Pulmonary artery endothelial cell (primary cell): ENCODE results near the gene POLG. TPM values are rescaled to one million over a fixed set of nuclear protein-coding genes. Genes with fewer than 3 reads are reported as not detected.

ENCODE experiments used
- DNase-seq: peaks from one replicate; pipeline ENCODE4 v3.0.0-alpha.2; 2011; ENCODE audit warnings: low read depth, low spot score
- total RNA-seq: library from RNA; depleted of rRNA; stranded (reverse); fragments of >200 nt; gene quantifications from 2 replicates; pipeline ENCODE4 v1.2.3, GENCODE V29; 2014

The POLG gene
- total RNA-seq, 1 donor from 2014 or later: 82.8 TPM

DNA sequence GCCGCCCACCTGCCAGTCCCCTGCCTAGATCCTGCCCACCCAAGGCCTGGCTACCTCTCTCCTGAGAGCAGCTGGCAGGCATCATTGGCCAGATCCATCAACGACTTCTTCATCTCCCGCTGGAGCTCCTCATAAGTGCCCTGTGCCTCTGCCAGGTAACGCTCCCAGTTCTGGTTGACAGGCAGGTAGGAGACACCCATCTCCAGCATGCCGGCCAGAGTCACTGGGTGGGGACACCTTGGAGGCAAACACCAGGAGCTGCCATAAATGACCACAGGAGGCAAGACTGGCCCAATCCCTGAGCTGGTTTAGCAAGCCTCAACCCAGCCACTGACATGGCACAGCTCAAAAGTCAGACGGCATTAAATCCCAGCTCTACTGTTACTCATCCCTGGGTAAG lies 7.5 kb downstream of the POLG start:
- no peak for DNase-seq

DNA sequence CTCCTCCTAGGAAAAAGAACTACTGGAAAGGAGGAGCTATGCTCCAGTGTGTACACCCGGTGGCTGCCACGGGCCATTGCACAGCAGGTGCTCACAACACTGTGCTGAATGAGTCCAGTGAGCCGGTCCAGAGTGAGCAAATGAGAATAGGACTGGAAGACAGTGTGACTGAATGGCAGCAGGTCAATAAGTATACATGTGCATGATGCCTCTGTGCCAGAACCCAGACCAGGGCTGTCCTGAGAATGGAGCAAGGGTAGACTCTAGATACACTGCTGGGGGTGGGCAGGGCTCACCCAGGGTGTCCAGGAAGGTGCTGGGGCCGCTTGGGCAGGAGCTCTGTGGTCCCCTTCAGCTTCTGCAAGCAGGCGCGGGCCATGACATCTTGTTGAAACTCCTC lies 8.3 kb downstream of the POLG start:
- DNase-seq: no peak

DNA sequence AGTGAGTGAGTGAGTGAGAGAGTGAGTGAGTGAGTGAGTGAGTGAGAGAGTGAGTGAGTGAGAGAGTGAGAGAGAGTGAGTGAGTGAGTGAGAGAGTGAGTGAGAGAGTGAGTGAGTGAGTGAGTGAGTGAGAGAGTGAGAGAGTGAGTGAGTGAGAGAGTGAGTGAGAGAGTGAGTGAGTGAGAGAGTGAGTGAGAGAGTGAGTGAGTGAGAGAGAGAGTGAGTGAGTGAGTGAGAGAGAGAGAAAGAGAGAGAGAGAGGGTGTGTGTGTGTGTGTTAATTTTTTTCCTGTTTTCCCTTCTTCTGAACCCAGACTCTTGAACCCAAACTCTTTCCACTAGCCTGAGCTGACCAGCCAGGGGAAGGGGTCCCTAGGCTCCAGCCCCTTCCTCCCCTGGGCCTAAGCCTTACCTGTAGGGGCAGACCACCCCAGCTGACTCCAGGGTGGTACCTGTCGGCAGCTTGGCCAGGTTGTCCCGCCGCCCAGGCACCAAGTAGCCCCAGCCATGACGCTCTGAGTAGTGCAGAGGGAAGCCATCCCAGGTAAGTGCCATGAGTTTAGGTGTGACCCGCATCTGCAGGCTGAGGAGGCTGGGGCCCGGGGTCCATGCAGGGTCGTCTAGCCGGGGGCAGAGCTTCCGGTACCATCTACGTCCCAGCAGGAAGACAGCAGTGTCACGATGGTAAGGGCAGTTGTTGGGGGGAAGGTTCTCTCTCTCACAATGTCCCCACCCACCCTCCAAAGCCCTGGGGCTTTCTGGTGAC lies 9.4 kb downstream of the POLG start:
- DNase-seq: no peak

GRCh38 chr15:89323825-89324224 lies 10.8 kb downstream of the POLG start:
- no peak for DNase-seq

- DNase-seq: no peak
These were observed 11.8 kb downstream of the POLG start for GRCh38 chr15:89322822-89323221.

GRCh38 chr15:89321521-89322410 lies 12.9 kb downstream of the POLG start:
- no peak for DNase-seq

DNA sequence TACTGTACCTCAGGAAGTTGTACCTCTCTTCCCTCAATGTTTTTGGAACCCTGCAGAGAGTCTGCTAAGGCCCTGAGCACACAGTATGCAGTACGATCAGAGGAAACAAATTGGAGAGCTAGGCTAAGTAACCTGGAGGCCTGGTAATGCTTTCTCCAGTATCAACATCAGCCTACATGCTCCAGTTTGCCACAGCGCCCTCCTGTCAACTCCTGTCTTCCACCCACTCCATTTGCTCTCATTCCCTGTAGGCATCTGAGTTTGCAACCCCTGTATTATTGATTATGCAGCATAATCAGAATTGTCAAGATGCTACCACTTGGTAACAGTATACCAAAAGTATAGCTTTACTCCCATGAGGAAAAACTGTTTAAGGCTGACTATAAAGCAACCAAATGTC lies 14.4 kb downstream of the POLG start:
- no peak for DNase-seq

DNA sequence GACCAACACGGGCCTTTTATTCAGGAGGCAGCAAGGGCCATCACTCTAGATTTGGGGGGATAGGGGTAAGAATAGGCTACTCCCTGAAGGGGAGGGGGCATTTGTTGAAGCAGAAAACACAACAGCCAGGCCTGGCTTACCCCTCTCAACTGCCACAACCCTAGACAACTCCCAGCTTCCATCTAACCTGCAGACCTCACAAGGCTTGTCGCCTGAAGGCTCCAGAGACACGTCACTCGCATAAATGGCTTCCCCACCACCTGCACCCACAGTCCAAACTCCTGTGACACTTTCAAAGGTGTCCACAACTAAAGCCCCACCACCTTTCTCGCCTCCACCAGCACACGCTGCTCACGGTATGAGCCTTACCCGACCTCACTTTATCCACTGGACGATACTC lies 14.9 kb downstream of the POLG start:
- no peak for DNase-seq

DNA sequence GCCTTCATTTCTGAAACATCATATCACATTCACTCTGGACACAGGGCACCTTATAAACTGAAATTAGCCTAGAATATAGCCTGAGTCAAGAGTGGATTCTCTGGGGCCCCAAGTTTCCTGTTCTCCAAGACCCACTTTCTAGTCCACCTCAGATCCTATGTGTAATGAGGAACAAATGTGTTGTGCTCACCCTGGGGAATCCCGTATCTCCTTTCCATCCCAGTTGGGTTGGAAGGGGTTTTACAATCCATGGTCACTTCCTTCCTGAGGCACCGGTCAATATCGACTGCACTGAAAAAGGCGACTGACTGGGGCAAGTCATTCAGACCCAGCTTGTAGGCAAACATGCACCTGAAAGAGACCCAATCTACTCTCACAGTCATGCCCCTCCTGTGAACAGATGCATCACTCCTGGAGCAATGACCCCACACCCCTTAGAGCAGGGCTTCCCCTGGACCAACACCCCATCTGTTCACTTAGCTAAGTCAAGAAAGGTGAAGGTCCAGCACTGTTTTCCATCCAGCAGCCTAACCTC lies 17.4 kb downstream of the POLG start:
- no peak for DNase-seq

DNA sequence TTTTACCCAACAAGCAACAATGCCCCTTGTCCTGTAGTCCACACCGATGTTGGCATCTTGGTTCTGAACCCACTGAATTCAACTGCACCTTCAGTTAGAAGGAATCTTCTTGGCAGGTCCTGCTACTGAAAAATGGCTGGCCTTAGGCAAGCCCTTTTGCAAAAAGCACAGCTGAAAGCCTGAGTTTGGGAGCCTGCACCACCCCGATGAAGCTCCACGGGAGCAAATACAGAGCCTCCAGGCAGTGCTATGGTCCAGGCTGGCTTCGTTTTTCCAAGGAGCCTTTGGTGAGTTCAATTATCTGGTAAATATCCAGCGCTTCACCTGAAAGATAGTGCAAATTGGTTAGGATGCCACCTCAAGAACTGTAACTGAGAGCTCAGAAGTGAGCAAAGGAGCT lies 18.1 kb downstream of the POLG start:
- DNase-seq: no peak

- no peak for DNase-seq
These were observed 19.2 kb downstream of the POLG start for GRCh38 chr15:89315375-89315929.

GRCh38 chr15:89309993-89310392 lies 24.6 kb downstream of the POLG start:
- no peak for DNase-seq

DNA sequence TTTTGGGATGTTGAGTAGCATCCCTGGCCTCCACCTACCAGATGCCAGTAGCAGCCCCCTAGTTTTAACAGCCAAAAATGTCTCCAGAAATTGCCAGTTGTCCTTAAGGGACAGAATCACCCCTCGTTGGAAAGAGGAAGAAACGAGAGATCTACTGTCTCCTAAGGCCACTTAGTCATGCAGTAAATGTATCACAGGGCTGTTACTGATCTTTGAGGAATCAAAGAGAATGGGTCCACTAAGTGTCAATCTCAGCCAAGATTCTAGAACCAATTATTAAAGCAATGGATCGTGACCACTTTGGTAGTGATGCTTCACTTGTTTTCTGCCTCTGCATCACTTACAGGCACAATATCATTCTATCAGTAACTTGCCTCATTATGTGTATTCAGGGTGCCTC lies 26.4 kb downstream of the POLG start:
- no peak for DNase-seq

DNA sequence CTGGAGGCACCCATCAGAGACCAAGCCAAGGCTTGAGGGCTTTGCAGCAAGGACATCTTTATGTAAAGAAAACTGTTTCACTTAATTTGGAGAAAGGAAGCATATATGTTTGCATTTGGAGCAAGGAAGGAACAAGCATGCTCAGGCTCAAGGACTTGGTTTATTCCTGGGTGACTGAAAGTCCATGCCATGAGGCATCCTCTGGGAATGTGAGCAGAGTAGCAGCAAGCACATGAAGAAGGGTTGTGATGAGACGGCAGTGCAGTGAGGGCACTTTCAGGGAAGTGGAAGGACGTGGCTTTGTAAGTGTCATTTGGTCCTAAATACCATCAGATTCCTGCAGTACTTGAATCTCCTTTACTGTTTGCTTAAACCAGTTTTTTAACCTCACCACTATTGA lies 26.8 kb downstream of the POLG start:
- DNase-seq: no peak

DNA sequence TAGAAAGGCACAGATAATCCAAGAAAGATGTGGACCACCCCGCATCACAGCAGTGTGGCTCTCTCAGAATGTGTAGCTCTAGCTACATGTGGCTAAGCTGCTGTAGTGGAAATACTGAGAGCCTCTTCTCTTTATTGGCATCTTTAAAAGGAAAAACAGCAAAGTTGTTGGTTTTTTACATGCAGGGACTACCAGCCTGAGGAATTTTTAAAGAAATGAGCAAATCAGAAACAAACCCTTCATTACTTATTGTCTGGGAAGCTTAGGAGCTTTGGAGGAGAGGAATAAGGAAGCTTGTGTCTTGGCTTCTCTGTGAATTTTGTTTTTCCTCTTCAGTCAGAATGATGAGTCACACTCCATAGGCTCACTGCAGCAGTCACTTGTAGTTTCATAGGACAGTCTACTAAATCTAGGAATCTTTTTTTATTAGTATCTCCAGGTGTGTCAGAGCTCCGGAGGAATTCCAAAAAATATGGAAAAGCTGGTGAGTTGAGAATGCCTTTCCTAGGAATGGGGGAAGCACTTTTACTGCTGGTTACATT lies 27.5 kb downstream of the POLG start:
- no peak for DNase-seq

- DNase-seq: no peak
These were observed 29.2 kb downstream of the POLG start for GRCh38 chr15:89305395-89305794.

DNA sequence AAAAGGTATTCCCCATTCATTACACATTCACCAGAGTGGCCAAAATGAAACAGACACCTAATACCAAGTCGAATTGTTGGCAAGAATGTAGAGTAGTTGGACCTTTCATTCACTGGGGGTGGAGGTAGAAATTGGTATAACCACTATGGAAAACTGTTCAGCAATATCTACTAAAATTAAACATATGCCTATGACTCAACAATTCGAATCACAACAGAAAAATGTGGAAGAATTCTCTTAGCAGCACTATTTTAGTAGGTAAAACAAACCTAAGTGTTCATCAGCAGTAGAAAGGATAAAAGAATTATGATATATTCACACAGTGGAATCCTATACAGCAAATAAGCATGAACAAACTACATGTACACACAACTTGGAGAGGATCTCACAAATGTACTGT lies 30.6 kb downstream of the POLG start:
- no peak for DNase-seq

DNA sequence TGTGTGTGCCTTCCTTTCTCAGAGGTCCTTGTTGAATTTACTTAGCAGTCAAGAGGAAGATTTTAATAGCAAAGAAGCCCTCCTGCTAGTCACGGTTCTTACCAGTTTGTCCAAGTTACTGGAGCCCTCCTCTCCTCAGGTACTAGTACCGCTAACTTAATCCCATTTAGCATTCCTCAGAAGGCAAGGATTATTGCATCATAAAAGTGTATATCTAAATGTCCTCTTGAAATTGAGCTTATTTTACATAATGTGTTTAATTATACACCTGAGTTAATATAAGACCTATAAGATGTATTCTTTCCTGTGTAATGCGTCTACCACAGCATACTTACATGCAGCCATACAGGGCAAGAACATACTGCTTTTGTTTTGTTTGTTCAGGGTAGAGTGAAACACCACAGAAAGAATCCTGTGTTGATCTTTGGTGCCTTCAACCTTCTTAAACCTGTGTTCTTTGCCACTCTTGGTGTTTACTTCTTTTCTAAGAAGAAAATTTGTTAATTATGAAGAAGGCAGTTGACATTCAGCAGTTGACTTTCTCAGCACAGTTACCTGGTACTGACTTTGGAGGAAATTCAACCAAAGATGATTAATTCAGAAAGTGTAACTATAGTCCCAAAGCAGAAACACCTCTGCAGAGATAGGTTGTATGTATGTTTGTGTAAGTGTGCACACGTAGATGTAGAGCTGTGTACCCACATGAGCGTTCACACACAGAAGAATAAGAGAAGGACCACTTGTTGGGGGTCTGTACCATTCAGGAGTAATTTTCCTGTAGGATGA lies 33.1 kb downstream of the POLG start:
- no peak for DNase-seq

GRCh38 chr15:89299896-89300295 lies 34.7 kb downstream of the POLG start:
- DNase-seq: no peak

GRCh38 chr15:89293012-89293411 lies 41.6 kb downstream of the POLG start:
- no peak for DNase-seq

DNA sequence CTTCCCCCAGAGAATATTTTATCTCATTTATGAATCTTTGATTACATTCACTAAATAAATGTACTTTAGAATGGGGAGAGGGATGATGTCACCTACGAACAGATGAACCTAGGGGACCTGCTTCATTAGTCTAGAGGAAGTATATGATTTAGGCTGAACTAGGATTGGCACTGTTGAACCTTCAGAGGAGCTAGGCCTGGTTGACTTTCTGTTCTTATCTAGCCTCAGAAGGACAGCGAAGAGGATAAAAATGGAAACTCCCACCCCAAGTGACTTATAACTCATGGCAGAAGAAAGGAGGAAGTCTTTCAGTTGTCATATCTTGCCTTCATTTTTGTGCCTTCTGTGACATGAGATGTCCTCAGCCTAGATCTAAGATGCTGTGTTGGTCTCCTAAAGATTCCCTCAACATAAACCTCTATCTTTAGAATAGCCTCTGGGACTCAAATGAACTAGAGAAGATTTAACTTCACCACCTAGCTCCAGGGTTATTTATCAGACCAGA lies 42.6 kb downstream of the POLG start:
- DNase-seq: no peak
